RPMI7951 (cell line): ENCODE measurements around the gene PTPRN2. TPM values are rescaled to one million over a fixed set of nuclear protein-coding genes. Genes with fewer than 3 reads are reported as not detected.
"Not testable (repeated sequence)": the region's sequence is repeated elsewhere in the genome, so short reads cannot be mapped to it uniquely, and the experiment has no call there.

ENCODE experiments used
- DNase-seq: peaks from one replicate; pipeline ENCODE4 v3.0.0-alpha.2; 2012; ENCODE audit warnings: low read depth
- total RNA-seq: library from RNA; depleted of rRNA; stranded (reverse); fragments of >200 nt; shearing (Covaris generic); gene quantifications from 2 replicates; pipeline ENCODE4 v1.2.3, GENCODE V29; 2014

Gene PTPRN2
- total RNA-seq, 1 experiment from 2014 or later = 9.0 TPM

- DNase-seq = no peak
Observed at GRCh38 chr7:158419238-158419785, 168.3 kb downstream of the PTPRN2 start.

GRCh38 chr7:158418395-158418794 is 169.2 kb downstream of the PTPRN2 start:
- DNase-seq = not testable (repeated sequence)

- DNase-seq = no peak
Observed at GRCh38 chr7:158416283-158416933, 171.2 kb downstream of the PTPRN2 start.

GRCh38 chr7:158415316-158415715 is 172.3 kb downstream of the PTPRN2 start:
- DNase-seq = no peak

- DNase-seq = peak; percentile 18
Observed at GRCh38 chr7:158414486-158414961, 173.1 kb downstream of the PTPRN2 start.

- no peak for DNase-seq
Observed at GRCh38 chr7:158414002-158414401, 173.6 kb downstream of the PTPRN2 start.

- DNase-seq = no peak
Observed at GRCh38 chr7:158411232-158411950, 176.2 kb downstream of the PTPRN2 start.

- no peak for DNase-seq
Observed at GRCh38 chr7:158410720-158411119, 176.9 kb downstream of the PTPRN2 start.

GRCh38 chr7:158409816-158410330 is 177.8 kb downstream of the PTPRN2 start:
- DNase-seq = no peak

GRCh38 chr7:158409120-158409519 is 178.5 kb downstream of the PTPRN2 start:
- DNase-seq = no peak

GRCh38 chr7:158408318-158408920 is 179.2 kb downstream of the PTPRN2 start:
- DNase-seq = no peak

- peak; percentile 54 for DNase-seq
Observed at GRCh38 chr7:158407581-158408317, 179.9 kb downstream of the PTPRN2 start.

GRCh38 chr7:158406801-158407200 is 180.8 kb downstream of the PTPRN2 start:
- no peak for DNase-seq

GRCh38 chr7:158406364-158406763 is 181.3 kb downstream of the PTPRN2 start:
- no peak for DNase-seq

- not testable (repeated sequence) for DNase-seq
Observed at GRCh38 chr7:158405771-158406170, 181.9 kb downstream of the PTPRN2 start.

- DNase-seq = no peak
Observed at GRCh38 chr7:158405324-158405723, 182.3 kb downstream of the PTPRN2 start.

- no peak for DNase-seq
Observed at GRCh38 chr7:158404031-158404761, 183.4 kb downstream of the PTPRN2 start.

- DNase-seq = no peak
Observed at GRCh38 chr7:158403013-158403821, 184.4 kb downstream of the PTPRN2 start.

- DNase-seq = no peak
Observed at GRCh38 chr7:158402471-158402870, 185.2 kb downstream of the PTPRN2 start.

- no peak for DNase-seq
Observed at GRCh38 chr7:158401826-158402225, 185.8 kb downstream of the PTPRN2 start.
